Coronary artery (tissue), 2 donors: ENCODE data around the gene WIZ.
A peak's percentile ranks its signal among the peaks of the same experiment; 100 is the strongest.

ENCODE experiments used
- DNase-seq: peaks from one replicate; pipeline ENCODE4 v3.0.0-alpha.2; 2017; ENCODE audit warnings: low spot score
- H3K27ac ChIP-seq, 2 donors: fragments of 200-600 bp; sonication (generic); one replicate each; pipeline ENCODE4 v1.5.1; 2016 to 2019
- H3K4me3 ChIP-seq: fragments of 200-600 bp; sonication (generic); 2 replicates; pipeline ENCODE4 v1.5.1; 2016; ENCODE audit warnings: mild to moderate bottlenecking, moderate library complexity
- CTCF ChIP-seq: fragments of 200-600 bp; sonication (generic); IDR thresholded peaks from one replicate; pipeline ENCODE4 v1.5.1; 2019; ENCODE audit warnings: antibody characterized with exemption

WIZ gene

DNA sequence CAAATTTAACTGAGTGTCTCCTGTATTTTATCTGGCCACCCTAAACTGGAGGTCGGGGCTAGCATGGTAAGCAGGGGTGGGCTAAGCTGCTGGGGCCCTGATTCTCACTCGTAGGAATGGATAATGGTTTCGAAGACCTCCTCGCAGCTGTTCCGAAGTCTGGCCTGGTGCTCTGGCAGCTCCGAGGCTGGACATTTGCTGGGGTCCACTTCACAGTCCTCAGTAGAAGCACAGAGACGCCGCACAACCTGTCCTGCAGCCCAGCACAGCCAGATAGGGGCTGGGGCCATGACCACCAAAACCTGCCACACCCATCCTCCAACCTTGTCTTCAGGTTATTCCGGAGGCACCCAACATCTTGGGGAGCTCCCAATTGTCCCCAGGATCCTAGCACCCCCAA lies 6.2 kb upstream of the WIZ start:
- no peak for DNase-seq
- no peak overlapping the region for H3K4me3 ChIP-seq
- H3K27ac ChIP-seq: no peak overlapping the region
- no peak for TF ChIP-seq CTCF

- Histone ChIP-seq H3K4me3 (no peak overlapping the region), H3K27ac (no peak overlapping the region)
- TF ChIP-seq CTCF: no peak
- peak; percentile 69 for DNase-seq
Observed at GRCh38 chr19:15453906-15454860, 4.4 kb upstream of the WIZ start.

DNA sequence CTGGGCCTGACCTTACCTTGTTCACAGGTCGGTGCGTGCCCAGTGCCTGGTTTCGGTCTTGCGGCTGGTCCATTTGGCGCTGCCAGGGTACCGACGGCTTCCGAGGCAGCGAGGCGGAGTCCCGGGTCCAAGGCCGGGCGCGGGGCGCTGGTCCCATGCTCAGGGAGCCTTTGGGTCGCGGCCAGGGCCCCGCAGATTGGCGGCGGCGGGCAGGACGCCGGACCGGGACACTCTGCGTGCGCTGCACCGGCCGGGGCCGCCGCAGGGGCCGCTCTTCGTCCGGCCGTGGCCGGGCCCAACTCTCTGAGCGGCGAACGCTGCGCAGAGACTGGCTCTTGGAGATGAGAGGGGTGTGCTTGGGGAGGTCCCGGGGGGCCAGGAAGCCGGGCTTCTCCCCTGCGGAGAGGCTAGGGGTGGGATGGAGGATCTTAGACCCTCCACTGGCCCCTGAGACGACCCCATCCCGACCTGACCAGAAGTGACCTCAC lies 3.4 kb upstream of the WIZ start:
- peak overlapping the region; percentile 19 to 83 for H3K27ac ChIP-seq

GRCh38 chr19:15452111-15453047 lies 2.6 kb upstream of the WIZ start:
- H3K27ac ChIP-seq: peak overlapping the region; percentile 19 to 83

More for the DNA sequence above, 3.4 kb upstream of the WIZ start:
- no peak for TF ChIP-seq CTCF
- peak; percentile 71 for DNase-seq
- peak overlapping the region; percentile 71 for H3K4me3 ChIP-seq

DNA sequence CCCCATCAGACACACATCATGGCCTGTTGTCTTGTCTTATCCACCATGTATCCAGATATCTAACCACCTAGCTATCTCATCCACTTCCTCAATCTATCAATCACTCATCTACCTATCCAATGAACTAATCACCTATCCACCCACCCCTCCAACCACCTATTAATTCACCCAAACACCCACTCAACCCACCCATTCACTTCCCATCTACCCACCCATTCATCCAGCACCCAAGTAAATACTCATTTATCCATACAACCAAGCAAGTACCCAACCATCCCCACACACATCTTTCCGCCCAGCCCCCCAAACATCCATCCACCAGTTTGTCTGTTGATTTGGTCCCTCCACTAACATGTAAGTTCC lies 753 bp upstream of the WIZ start:
- no peak for DNase-seq
- Histone ChIP-seq H3K4me3 (no peak overlapping the region), H3K27ac (peak overlapping the region; percentile 78 to 93)
- no peak for TF ChIP-seq CTCF

More at GRCh38 chr19:15452111-15453047, 2.6 kb upstream of the WIZ start:
- DNase-seq: peak; percentile 92
- TF ChIP-seq CTCF: no peak
- peak overlapping the region; percentile 71 for H3K4me3 ChIP-seq

GRCh38 chr19:15448778-15449619 lies 757 bp downstream of the WIZ start:
- no peak for TF ChIP-seq CTCF
- H3K27ac ChIP-seq: peak overlapping the region; percentile 78 to 93
- no peak for DNase-seq
- peak overlapping the region; percentile 83 for H3K4me3 ChIP-seq
